ENCODE data around the gene SLC6A1. TPM values are rescaled to one million over a fixed set of nuclear protein-coding genes. Genes with fewer than 3 reads are reported as not detected.

The SLC6A1 gene
- total RNA-seq, 2 experiments from 2014 or later = not detected

DNA sequence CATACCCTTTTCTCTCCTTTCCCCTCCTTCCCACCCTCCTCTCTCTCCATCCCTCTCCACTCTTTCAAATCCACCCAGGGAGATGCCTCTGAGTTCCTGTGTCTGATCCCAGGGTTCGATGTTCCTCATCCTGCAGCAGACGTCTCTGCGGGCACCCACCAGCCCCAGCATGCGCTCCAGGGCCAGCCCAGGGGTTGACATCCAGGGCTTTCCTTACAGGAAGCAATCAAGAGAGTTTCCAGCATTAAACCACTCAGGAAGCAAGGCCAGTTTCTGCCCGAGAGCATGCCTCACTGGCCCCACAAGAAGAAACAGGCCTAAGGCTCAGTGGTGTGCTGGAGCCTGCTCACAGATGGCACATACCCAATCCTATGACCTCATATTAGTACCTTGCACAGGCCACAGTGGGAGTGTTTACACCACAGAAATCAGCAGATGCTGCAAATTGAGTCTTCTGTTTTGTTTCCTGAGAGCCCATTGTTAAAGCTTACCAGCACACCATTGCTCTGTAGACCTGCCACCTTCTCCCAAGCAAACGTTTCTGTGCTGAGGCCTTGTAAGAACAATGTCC, 13.2 kb downstream of the SLC6A1 start:
- ATAC-seq (ENCODE audit: poor library complexity) (no peak), DNase-seq (no peak)
- H3K36me3 Mint-ChIP-seq (ENCODE audit: low read depth) = no peaks in the 10 kb centered on the region
- Histone ChIP-seq H3K27me3 (ENCODE audit: control insufficient read depth in 1 of 2, insufficient read depth in 2 of 2, low read length in 2 of 2) (no peaks in the 10 kb centered on the region), H3K36me3 (ENCODE audit: insufficient read depth, low read length) (no peaks in the 10 kb centered on the region), H3K4me3 (ENCODE audit: low read length) (no peak overlapping the region), H3K4me1 (ENCODE audit: insufficient read depth, low read length) (no peaks in the 10 kb centered on the region), H3K9me3 (ENCODE audit: control insufficient read depth in 1 of 2, insufficient read depth in 1 of 2, low read length in 2 of 2) (peaks cover 0 to 5% of the 10 kb centered on the region in 2 experiments), H3K27ac (ENCODE audit: low read depth in 1 of 2, low read length in 2 of 2) (no peak overlapping the region)
- intact Hi-C loops (cut with DNase I, micrococcal nuclease) = no loop called here
- POLR2A ChIA-PET = no interaction called here
- no peaks in the 10 kb centered on the region for H3K9me3 Mint-ChIP-seq
- no peak for TF ChIP-seq CTCF (IDR thresholded peaks at IDR 0.05)
- H3K4me1 Mint-ChIP-seq (ENCODE audit: low read depth) = no peaks in the 10 kb centered on the region
- no peak overlapping the region for H3K27ac Mint-ChIP-seq
- H3K4me3 Mint-ChIP-seq = no peak overlapping the region
- CTCF ChIA-PET = no interaction called here
- H3K27me3 Mint-ChIP-seq = peaks cover 16% of the 10 kb centered on the region

- H3K27ac Mint-ChIP-seq = no peak overlapping the region
- H3K27me3 ChIP-seq (ENCODE audit: control insufficient read depth in 1 of 2, insufficient read depth in 2 of 2, low read length in 2 of 2) = no peaks in the 10 kb centered on the region
- ATAC-seq (ENCODE audit: poor library complexity) = no peak
- H3K4me1 ChIP-seq (ENCODE audit: insufficient read depth, low read length) = no peaks in the 10 kb centered on the region
- DNase-seq = no peak
- no peak overlapping the region for H3K4me3 Mint-ChIP-seq
- H3K36me3 ChIP-seq (ENCODE audit: insufficient read depth, low read length) = no peaks in the 10 kb centered on the region
- no peak overlapping the region for H3K4me3 ChIP-seq (ENCODE audit: low read length)
- CTCF ChIA-PET = no interaction called here
- POLR2A ChIA-PET = no interaction called here
- H3K4me1 Mint-ChIP-seq (ENCODE audit: low read depth) = no peaks in the 10 kb centered on the region
- no peaks in the 10 kb centered on the region for H3K9me3 Mint-ChIP-seq
- peaks cover 0 to 10% of the 10 kb centered on the region in 2 experiments for H3K9me3 ChIP-seq (ENCODE audit: control insufficient read depth in 1 of 2, insufficient read depth in 1 of 2, low read length in 2 of 2)
- no peak for TF ChIP-seq CTCF (IDR thresholded peaks at IDR 0.05)
- H3K36me3 Mint-ChIP-seq (ENCODE audit: low read depth) = no peaks in the 10 kb centered on the region
- peaks cover 7% of the 10 kb centered on the region for H3K27me3 Mint-ChIP-seq
- intact Hi-C loops (cut with DNase I, micrococcal nuclease) = no loop called here
- no peak overlapping the region for H3K27ac ChIP-seq (ENCODE audit: low read depth in 1 of 2, low read length in 2 of 2)
Measured at GRCh38 chr3:11006986-11007933, 14.7 kb downstream of the SLC6A1 start.

- no peak for DNase-seq
- no peak overlapping the region for H3K4me3 ChIP-seq (ENCODE audit: low read length)
- no peaks in the 10 kb centered on the region for H3K36me3 Mint-ChIP-seq (ENCODE audit: low read depth)
- H3K27ac ChIP-seq (ENCODE audit: low read depth in 1 of 2, low read length in 2 of 2) = no peak overlapping the region
- no peak overlapping the region for H3K27ac Mint-ChIP-seq
- CTCF ChIA-PET = interaction anchor here (0.6 kb wide), 1 partner anchor 1370 kb away, joined by 3 read pairs; no protein-coding TSS in a partner anchor
- H3K36me3 ChIP-seq (ENCODE audit: insufficient read depth, low read length) = no peaks in the 10 kb centered on the region
- POLR2A ChIA-PET = no interaction called here
- no peak overlapping the region for H3K4me3 Mint-ChIP-seq
- H3K27me3 ChIP-seq (ENCODE audit: control insufficient read depth in 1 of 2, insufficient read depth in 2 of 2, low read length in 2 of 2) = no peaks in the 10 kb centered on the region
- no peaks in the 10 kb centered on the region for H3K4me1 ChIP-seq (ENCODE audit: insufficient read depth, low read length)
- ATAC-seq (ENCODE audit: poor library complexity) = no peak
- no peaks in the 10 kb centered on the region for H3K9me3 Mint-ChIP-seq
- intact Hi-C loops (cut with DNase I, micrococcal nuclease) = no loop called here
- H3K27me3 Mint-ChIP-seq = peaks cover 15% of the 10 kb centered on the region
- H3K4me1 Mint-ChIP-seq (ENCODE audit: low read depth) = no peaks in the 10 kb centered on the region
- peaks cover 0 to 15% of the 10 kb centered on the region in 2 experiments for H3K9me3 ChIP-seq (ENCODE audit: control insufficient read depth in 1 of 2, insufficient read depth in 1 of 2, low read length in 2 of 2)
- TF ChIP-seq CTCF (IDR thresholded peaks at IDR 0.05) = no peak
Measured at GRCh38 chr3:11009898-11010297, 17.4 kb downstream of the SLC6A1 start.

Data from CD4-positive, alpha-beta T cell (primary cell).